Measurements from ENCODE around the gene MRFAP1L1.
A peak's percentile ranks its signal among the peaks of the same experiment; 100 is the strongest.

MRFAP1L1 gene

GRCh38 chr4:6734165-6734786, 24.6 kb upstream of the MRFAP1L1 start:
- no peak for DNase-seq (ENCODE audit: low read depth in 2 of 2)
- no peak for TF ChIP-seq CTCF (IDR thresholded peaks at IDR 0.05; ENCODE audit: low read depth, low read length)
- no peak overlapping the region for H3K4me3 ChIP-seq (replicated peaks in 1 of 2; ENCODE audit: low read depth in 2 of 2, low read length in 2 of 2)

- H3K4me3 ChIP-seq (replicated peaks in 1 of 2; ENCODE audit: low read depth in 2 of 2, low read length in 2 of 2) = no peak overlapping the region
- no peak for DNase-seq (ENCODE audit: low read depth in 2 of 2)
- no peak for TF ChIP-seq CTCF (IDR thresholded peaks at IDR 0.05; ENCODE audit: low read depth, low read length)
These were observed 23.9 kb upstream of the MRFAP1L1 start for GRCh38 chr4:6733358-6734164.

- H3K4me3 ChIP-seq (replicated peaks in 1 of 2; ENCODE audit: low read depth in 2 of 2, low read length in 2 of 2) = no peak overlapping the region
- peak; percentile 91 to 93 for DNase-seq (ENCODE audit: low read depth in 2 of 2)
- no peak for TF ChIP-seq CTCF (IDR thresholded peaks at IDR 0.05; ENCODE audit: low read depth, low read length)
These were observed 23.0 kb upstream of the MRFAP1L1 start for GRCh38 chr4:6732441-6733357.

- H3K4me3 ChIP-seq (replicated peaks in 1 of 2; ENCODE audit: low read depth in 2 of 2, low read length in 2 of 2) = no peak overlapping the region
These were observed 22.1 kb upstream of the MRFAP1L1 start for GRCh38 chr4:6731780-6732179.

GRCh38 chr4:6731318-6731675, 21.6 kb upstream of the MRFAP1L1 start:
- no peak overlapping the region for H3K4me3 ChIP-seq (replicated peaks in 1 of 2; ENCODE audit: low read depth in 2 of 2, low read length in 2 of 2)
- DNase-seq (ENCODE audit: low read depth in 2 of 2) = no peak
- TF ChIP-seq CTCF (IDR thresholded peaks at IDR 0.05; ENCODE audit: low read depth, low read length) = no peak

More at GRCh38 chr4:6731780-6732179, 22.1 kb upstream of the MRFAP1L1 start:
- no peak for TF ChIP-seq CTCF (IDR thresholded peaks at IDR 0.05; ENCODE audit: low read depth, low read length)
- DNase-seq (ENCODE audit: low read depth in 2 of 2) = no peak

- no peak for DNase-seq (ENCODE audit: low read depth in 2 of 2)
- no peak for TF ChIP-seq CTCF (IDR thresholded peaks at IDR 0.05; ENCODE audit: low read depth, low read length)
- no peak overlapping the region for H3K4me3 ChIP-seq (replicated peaks in 1 of 2; ENCODE audit: low read depth in 2 of 2, low read length in 2 of 2)
These were observed 21.1 kb upstream of the MRFAP1L1 start for GRCh38 chr4:6730603-6731317.

Measured in cardiac fibroblast (primary cell).